Stomach (tissue), 9 donors: ENCODE data around the gene SFTPA2. TPM values are rescaled to one million over a fixed set of nuclear protein-coding genes. Genes with fewer than 3 reads are reported as not detected.
"Not testable (repeated sequence)": the region's sequence is repeated elsewhere in the genome, so short reads cannot be mapped to it uniquely, and the experiment has no call there.

Experiments used
- DNase-seq, 2 donors: peaks; one replicate each; pipeline versions ENCODE4 v3.0.0 to v3.0.0-alpha.2; 2013 to 2019
- H3K27ac ChIP-seq, 5 donors: fragments of 200-600 bp in 4 of 5; sonication (generic) in 4 of 5; one replicate each; pipeline ENCODE4 v1.5.1; 2013 to 2019; ENCODE audit warnings: mild to moderate bottlenecking in 1 of 5, moderate library complexity in 1 of 5
- H3K27me3 ChIP-seq, 3 donors: fragments of 200-600 bp; sonication (generic); one replicate each; pipeline ENCODE4 v1.5.1; 2017 to 2019; ENCODE audit warnings: mixed run types in 1 of 3
- H3K36me3 ChIP-seq, 4 donors: fragments of 200-600 bp; sonication (generic); 1 replicate in 3 of 4; 2 replicates in 1 of 4; pipeline ENCODE4 v1.5.1; 2016 to 2019
- H3K4me1 ChIP-seq, 4 donors: fragments of 200-600 bp; sonication (generic); one replicate each; pipeline ENCODE4 v1.5.1; 2016 to 2019
- H3K4me3 ChIP-seq, 4 donors: fragments of 200-600 bp; sonication (generic) in 3 of 4; one replicate each; pipeline ENCODE4 v1.5.1; 2016 to 2019; ENCODE audit warnings: mild to moderate bottlenecking in 1 of 4
- H3K9me3 ChIP-seq, 4 donors: fragments of 200-600 bp; sonication (generic); one replicate each; pipeline ENCODE4 v1.5.1; 2016 to 2019
- EP300 ChIP-seq: sonication (generic); formaldehyde crosslinking; IDR thresholded peaks from one replicate; pipeline ENCODE4 v1.6.1; 2017; ENCODE audit warnings: antibody characterized with exemption
- POLR2A ChIP-seq, 4 donors: fragments of 450-650 bp; IDR thresholded peaks; one replicate each; pipeline ENCODE4 v1.6.1; 2016; ENCODE audit warnings: antibody characterized with exemption in 4 of 4, control low read depth in 2 of 4, mild to moderate bottlenecking in 1 of 4, moderate library complexity in 1 of 4
- POLR2AphosphoS5 ChIP-seq, 3 donors: sonication (generic); formaldehyde crosslinking; IDR thresholded peaks; one replicate each; pipeline ENCODE4 v1.6.1; 2016; ENCODE audit warnings: antibody characterized with exemption in 3 of 3
- WGBS, 5 donors: extraction: QIAGEN DNeasy Blood & Tissue Kit in 3 of 5; methylation state at CpG; one replicate each; pipeline versions ENCODE4 v1.1.5 to v1.1.7; 2013 to 2018; 5-methylcytosine and 5-hydroxymethylcytosine counted together
- intact Hi-C: fragments of 100-400 bp; cut with DNase I; formaldehyde crosslinking; loops from one replicate; pipeline ENCODE4 v1.15.1; 2023; ENCODE audit warnings: low total_unique reads
- polyA plus RNA-seq, 3 donors: library from polyadenylated mRNA; stranded (reverse); fragments of 200-250 nt; gene quantifications; one replicate each; pipeline ENCODE4 v1.2.3, GENCODE V29; 2013
- total RNA-seq, 5 donors: library from RNA; depleted of rRNA; stranded (reverse); fragments of >200 nt; gene quantifications; one replicate each; pipeline versions ENCODE4 v1.1.0 to v1.2.3, GENCODE V29; 2014 to 2016
- TF ChIP-seq, protein P1 (sequence below), 7 experiments: fragments of 450-650 bp in 4 of 7; fragments of 200-600 bp in 3 of 7; sonication (generic) in 3 of 7; IDR thresholded peaks; one replicate each; pipeline ENCODE4 v1.5.1; 2016 to 2019; ENCODE audit warnings: antibody characterized with exemption in 7 of 7, control low read depth in 2 of 7, mild to moderate bottlenecking in 1 of 7
- donor health status: healthy with polysubstance abuse.
- donor health status: Bipolar disorder and iron deficiency.
- donor health status: healthy.

Gene SFTPA2
- total and polyA plus RNA-seq, 8 donors: 0.31 to 594 (median 2.2) TPM; not detected in 2

DNA sequence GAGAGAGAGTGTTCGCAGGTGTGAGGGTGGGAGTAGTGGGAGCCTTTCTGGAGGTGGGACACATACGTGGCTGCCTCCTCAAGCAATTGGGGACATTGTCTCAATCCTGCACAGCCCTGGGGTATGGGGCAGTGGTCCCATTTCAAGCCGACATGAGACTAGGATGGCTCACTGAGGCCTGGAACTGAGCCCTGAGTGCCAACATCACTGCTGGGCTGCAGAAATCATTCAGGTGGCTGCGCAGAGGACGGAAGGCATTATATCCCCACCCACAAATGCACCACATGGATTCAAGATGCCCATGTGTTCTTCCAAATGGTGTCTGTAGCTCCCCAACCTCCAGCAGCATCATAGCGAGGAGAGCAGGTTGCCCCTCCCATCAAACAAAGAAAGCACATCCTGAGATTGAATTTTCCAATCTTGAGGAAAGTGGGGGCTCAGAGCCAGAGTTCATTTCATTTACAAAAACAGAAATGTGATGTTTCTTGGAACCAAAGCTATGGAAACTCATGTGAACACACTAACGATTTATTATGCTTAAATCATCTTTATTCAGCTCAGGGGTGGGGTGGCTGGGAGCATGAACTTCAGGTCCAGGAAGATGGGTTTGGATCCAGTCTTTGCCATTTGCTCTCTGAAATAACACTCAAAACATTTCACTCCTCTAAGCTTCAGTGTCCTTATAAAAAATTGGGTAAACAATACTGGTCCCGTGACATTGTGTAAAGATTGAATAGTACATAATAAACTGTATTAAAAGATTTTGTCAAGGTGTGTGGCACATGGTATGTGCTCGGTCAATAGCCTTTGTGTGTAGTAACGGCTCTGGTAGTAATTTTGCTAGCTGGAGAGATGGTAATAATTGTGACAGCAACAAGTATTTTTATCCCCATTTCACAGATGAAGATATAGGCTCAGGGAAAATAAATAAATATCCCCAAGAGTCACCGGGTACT, 4.6 kb downstream of the SFTPA2 start:
- peaks cover 0 to 11% (median 0%) of the 10 kb centered on the region in 3 donors for H3K27me3 ChIP-seq
- H3K27ac ChIP-seq: no peak overlapping the region

DNA sequence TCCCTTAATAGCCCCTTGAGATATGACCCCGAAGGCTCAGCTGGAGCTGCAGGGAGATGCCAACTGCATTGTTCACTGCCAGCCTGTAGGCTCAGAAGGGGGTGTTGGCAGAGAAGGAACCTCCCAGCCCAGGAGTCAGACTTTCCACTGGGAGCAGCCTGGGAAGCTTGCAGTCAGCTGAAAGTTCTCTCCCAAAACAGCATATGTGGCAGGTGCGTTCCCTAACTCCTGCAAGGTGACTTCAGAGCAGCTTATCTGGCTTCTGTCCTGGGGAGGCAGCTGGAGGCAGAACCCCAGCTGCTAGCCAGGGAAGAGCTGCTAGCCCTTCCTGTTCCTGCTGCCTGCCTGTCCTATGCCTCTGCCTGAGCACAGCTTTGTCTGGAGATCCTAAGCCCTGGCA, 8.1 kb downstream of the SFTPA2 start:
- DNase-seq: no peak
- Histone ChIP-seq H3K9me3 (no peaks in the 10 kb centered on the region), H3K4me1 (no peaks in the 10 kb centered on the region), H3K27ac (no peak overlapping the region), H3K4me3 (no peak overlapping the region), H3K27me3 (peaks cover 0 to 11% (median 0%) of the 10 kb centered on the region in 3 donors), H3K36me3 (no peaks in the 10 kb centered on the region)
- 50 to 73% (median 67%) methylated on average over 2 of the region's 2 CpGs for WGBS, 5 donors
- intact Hi-C loops: no loop called here
- TF ChIP-seq POLR2A (IDR thresholded peaks at IDR 0.05): no peak
- no peak for TF ChIP-seq EP300
- no peak for TF ChIP-seq POLR2AphosphoS5 (IDR thresholded peaks at IDR 0.05)
- TF ChIP-seq, protein P1, sequence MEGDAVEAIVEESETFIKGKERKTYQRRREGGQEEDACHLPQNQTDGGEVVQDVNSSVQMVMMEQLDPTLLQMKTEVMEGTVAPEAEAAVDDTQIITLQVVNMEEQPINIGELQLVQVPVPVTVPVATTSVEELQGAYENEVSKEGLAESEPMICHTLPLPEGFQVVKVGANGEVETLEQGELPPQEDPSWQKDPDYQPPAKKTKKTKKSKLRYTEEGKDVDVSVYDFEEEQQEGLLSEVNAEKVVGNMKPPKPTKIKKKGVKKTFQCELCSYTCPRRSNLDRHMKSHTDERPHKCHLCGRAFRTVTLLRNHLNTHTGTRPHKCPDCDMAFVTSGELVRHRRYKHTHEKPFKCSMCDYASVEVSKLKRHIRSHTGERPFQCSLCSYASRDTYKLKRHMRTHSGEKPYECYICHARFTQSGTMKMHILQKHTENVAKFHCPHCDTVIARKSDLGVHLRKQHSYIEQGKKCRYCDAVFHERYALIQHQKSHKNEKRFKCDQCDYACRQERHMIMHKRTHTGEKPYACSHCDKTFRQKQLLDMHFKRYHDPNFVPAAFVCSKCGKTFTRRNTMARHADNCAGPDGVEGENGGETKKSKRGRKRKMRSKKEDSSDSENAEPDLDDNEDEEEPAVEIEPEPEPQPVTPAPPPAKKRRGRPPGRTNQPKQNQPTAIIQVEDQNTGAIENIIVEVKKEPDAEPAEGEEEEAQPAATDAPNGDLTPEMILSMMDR (IDR thresholded peaks at IDR 0.05): no peak

More for the DNA sequence above, 4.6 kb downstream of the SFTPA2 start:
- H3K36me3 ChIP-seq: no peaks in the 10 kb centered on the region
- TF ChIP-seq, protein P1 (IDR thresholded peaks at IDR 0.05): no peak
- TF ChIP-seq POLR2AphosphoS5 (IDR thresholded peaks at IDR 0.05) (no peak), POLR2A (IDR thresholded peaks at IDR 0.05) (no peak), EP300 (no peak)
- DNase-seq: no peak
- intact Hi-C loops: no loop called here
- no peaks in the 10 kb centered on the region for H3K9me3 ChIP-seq
- H3K4me3 ChIP-seq: no peak overlapping the region
- 68 to 78% (median 70%) methylated on average over 8 to 11 of the region's 11 CpGs for WGBS, 5 donors
- no peaks in the 10 kb centered on the region for H3K4me1 ChIP-seq

DNA sequence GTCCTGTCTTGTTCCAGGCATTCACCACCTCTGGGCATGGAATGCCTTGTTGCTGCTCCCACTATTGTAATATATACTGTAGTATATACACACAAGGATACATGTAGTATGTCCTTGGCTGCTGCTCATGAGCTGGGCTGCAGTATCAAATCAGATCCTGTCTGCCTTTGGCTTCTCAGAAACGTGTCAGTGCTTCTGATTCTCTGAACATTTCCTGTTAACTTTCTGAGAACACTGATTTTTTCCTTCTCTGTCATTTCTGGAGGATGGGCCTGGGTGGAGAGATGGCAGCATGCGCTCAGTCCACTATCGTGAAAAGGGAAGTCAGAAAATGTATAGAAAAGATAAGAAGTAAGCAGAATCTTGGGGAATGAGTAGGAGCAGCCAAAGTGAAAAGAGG, 12.2 kb downstream of the SFTPA2 start:
- Histone ChIP-seq H3K27ac (no peak overlapping the region), H3K4me1 (no peaks in the 10 kb centered on the region), H3K36me3 (no peaks in the 10 kb centered on the region), H3K4me3 (no peak overlapping the region), H3K9me3 (no peaks in the 10 kb centered on the region), H3K27me3 (peaks cover 0 to 11% (median 0%) of the 10 kb centered on the region in 3 donors)
- intact Hi-C loops: no loop called here
- no peak for DNase-seq
- TF ChIP-seq, protein P1 (IDR thresholded peaks at IDR 0.05): no peak
- TF ChIP-seq POLR2A (IDR thresholded peaks at IDR 0.05): no peak
- TF ChIP-seq POLR2AphosphoS5 (IDR thresholded peaks at IDR 0.05): no peak
- TF ChIP-seq EP300: no peak
- 45 to 56% (median 51%) methylated on average over 3 of the region's 3 CpGs for WGBS, 5 donors

DNA sequence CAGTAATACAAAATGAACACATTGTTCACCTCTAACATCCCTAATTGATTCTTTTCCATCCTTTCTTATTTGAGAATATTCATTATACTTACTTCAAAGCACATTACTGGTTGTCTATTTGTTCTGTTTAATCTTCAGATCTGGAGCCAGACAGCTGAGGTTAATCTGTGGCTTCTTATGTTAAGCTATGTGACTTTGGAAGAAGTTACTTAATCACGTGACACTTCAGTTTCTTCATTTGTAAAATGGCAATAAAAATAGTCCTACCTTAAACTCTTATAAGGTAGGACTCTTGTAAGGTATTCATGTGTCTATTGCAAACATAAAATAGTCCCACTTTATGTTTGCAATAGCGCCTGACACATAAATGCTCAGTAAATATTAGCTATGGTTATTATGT, 13.1 kb downstream of the SFTPA2 start:
- H3K4me1 ChIP-seq, H3K27ac ChIP-seq, H3K36me3 ChIP-seq, intact Hi-C loops, H3K9me3 ChIP-seq, H3K4me3 ChIP-seq, H3K27me3 ChIP-seq, DNase-seq: not testable (repeated sequence)
- 43 to 74% (median 68%) methylated on average over 2 of the region's 2 CpGs for WGBS, 5 donors

DNA sequence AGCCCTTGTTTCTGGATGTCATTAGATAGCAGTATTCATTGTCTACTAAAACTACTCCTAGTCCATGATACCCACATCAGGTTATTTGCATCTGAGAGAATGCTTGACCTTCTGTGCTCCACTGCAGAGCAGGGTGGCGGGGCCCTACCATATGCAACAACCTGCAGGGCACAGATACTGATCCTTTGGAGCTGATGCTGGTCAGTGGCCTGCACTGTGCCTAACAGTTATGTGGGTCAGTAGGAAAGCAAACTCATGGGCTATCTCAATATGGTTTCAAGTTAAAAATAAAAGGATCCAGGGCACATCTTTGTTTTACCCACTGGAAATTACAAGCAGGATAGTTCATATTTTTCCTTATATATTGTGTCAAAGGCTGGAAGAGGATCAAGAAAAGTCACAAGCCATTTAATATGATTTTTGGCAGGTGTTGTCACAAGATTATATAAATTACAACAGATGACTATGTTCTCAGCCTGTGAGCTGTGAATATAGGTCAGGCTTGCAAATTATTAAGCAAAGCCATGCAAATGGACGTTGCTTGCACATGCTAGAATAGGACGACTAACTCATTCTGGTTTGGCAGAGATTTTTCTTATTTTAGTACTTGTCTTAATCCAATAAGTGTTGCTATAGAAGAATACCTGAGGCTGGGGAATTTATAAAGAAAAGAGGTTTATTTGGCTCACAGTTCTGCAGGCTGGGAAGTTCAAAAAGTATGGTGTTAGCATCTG, 15.1 kb downstream of the SFTPA2 start:
- H3K4me1 ChIP-seq, DNase-seq, H3K36me3 ChIP-seq, intact Hi-C loops, H3K9me3 ChIP-seq, H3K27ac ChIP-seq, H3K4me3 ChIP-seq, H3K27me3 ChIP-seq: not testable (repeated sequence)
- WGBS, 5 donors: 73 to 80% (median 78%) methylated on average over 3 of the region's 3 CpGs

DNA sequence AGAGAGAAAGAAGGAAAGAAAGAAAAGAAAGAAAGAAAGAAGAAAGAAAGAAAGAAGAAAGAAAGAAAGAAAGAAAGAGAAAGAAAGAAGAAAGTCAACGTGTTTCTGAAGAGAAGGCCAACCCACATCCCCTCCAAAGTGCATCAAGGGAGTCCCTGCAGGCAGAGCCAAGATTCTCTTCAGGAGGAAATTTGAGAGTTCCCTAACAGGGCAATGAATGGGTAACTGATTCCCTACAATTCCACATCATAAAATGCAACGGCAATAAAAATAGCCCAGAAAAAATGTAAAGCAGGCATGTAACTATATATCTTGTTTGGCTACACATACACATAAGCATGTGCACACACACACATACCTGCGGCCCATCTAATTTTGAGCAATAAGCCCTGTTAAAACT, 15.8 kb downstream of the SFTPA2 start:
- DNase-seq, H3K4me1 ChIP-seq, H3K27ac ChIP-seq, H3K36me3 ChIP-seq, H3K27me3 ChIP-seq, H3K9me3 ChIP-seq, intact Hi-C loops, H3K4me3 ChIP-seq: not testable (repeated sequence)
- 81 to 94% (median 92%) methylated on average over 3 of the region's 3 CpGs for WGBS, 5 donors
